ENCODE measurements around the gene NAIF1.
"Not testable (repeated sequence)": the region's sequence is repeated elsewhere in the genome, so short reads cannot be mapped to it uniquely, and the experiment has no call there.

Gene NAIF1, protein sequence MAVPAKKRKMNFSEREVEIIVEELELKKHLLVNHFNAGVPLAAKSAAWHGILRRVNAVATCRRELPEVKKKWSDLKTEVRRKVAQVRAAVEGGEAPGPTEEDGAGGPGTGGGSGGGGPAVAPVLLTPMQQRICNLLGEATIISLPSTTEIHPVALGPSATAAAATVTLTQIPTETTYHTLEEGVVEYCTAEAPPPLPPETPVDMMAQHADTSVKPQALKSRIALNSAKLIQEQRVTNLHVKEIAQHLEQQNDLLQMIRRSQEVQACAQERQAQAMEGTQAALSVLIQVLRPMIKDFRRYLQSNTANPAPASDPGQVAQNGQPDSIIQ

GRCh38 chr9:128066713-128067644, at the start of gene NAIF1:
Gene NAIF1, minus strand, starts transcription at chr9:128067320. Its CDS starts 219 bp downstream, at chr9:128067101.
- peak; percentile 98 for DNase-seq (ENCODE audit: low spot score)

GRCh38 chr9:128116104-128117083, 49.3 kb upstream of the NAIF1 start:
- peak; percentile 38 for DNase-seq (ENCODE audit: low spot score)

- peak; percentile 93 for DNase-seq (ENCODE audit: low spot score)
These were observed 48.3 kb upstream of the NAIF1 start for GRCh38 chr9:128115187-128116103.

DNA sequence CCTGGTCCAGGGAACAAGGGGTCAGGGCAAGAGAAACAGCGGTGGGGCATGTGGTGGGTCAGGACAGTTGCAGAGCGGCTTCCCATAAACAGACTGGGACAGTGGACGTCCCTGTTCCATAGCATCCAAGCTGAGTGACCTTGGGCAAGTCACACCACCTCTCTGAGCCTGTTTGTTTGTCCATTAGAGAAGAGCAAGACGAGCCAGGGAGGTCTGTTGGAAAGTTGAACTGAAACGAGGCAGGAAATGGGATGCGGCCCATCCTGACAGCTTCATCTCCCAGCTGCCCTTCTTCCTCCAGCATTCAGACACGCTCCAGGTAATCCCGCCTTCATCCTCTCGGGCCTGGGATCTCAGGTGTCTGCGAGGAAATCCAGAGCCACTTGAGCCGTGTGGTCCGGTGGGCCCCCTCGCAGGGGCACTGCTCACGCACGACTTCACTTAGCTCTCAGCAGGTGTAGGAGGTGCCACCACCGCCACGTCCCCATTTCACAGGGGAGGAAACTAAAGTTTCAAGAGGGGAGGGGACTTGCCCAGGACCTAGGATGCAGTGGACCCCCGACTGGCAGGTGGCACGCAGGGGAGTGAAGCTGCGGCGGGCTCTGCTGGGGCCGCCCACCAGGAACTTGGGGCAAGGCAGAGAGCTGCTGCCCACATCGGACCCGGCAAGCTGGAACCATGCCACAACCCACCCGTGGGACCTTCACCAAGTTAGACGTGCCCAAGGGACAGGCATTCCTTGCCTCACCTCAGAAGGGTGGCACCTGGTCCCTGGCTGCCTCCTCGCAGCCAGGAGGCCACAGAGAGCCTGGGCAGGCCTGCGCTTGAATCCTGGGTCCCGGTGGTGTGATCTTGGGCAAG, 47.4 kb upstream of the NAIF1 start:
- peak; percentile 27 for DNase-seq (ENCODE audit: low spot score)

DNA sequence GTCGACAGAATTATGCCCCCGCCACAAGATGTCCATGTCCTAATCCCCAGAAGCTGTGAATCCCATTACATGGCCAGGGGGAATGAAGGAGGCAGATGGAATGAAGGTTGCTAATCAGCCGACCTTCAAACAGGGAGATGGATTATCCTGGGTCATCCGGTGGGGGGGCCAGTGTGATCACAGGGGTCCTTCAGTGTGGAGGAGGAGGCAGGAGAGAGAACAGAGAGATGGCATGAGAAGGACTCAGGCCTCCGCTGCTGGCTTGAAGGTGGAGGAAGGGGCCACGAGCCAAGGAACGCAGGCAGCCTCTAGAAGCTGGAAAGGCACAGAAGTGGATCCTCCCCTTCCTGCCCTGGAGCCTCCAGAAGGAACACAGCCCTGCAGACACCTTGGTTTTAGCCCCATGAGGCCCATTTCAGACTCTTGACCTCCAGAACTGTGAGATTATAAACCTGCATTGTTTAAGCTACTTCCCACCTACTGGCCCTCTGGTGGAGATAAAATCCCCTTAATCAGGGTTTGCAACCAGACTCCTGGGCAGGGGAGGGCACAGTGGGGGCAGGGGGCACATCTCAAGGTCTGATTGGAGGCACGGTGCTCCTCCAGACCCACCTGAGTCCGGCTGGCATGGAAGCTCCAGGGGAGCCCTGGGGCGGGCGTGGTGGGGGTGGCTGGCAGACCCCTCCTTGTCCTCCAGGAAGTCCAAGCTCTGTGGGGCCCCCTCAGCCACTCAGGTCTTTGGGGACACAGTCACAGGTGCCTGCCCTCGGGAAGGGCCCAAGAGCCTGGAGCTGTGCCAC, 46.6 kb upstream of the NAIF1 start:
- DNase-seq (ENCODE audit: low spot score): no peak

- not testable (repeated sequence) for DNase-seq (ENCODE audit: low spot score)
These were observed 44.6 kb upstream of the NAIF1 start for GRCh38 chr9:128111726-128112125.

DNA sequence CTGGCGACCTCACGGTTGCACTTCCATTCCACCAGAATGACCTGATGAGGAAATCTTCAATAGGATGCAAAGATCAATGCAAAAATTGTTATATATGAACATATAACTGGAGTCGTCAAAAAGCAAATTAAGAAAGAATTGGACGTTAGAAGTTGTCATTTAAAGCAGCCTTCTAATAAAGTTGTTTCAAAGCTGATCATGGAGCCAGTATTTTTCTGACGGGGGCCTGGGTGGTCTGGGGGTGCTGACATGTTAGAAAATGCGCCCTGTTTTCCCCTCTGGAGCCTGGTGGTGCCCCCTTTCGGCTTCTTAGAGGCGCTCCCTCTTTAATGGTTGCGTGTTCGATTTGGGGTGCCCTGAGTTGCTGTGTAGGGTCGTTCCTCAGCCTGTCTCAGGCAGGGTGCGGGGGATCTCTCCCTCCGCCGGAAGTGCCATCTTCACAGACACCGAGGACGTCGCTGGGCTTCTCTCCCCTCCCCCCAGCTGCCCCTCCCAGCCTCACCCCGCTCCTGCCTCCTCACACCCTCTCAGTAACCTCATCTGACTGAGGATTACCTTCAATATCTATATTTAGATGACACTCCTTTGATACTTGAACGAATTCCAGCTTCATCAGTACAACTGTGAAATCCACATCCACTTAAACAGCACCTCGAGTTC, 42.1 kb upstream of the NAIF1 start:
- DNase-seq (ENCODE audit: low spot score): no peak

DNA sequence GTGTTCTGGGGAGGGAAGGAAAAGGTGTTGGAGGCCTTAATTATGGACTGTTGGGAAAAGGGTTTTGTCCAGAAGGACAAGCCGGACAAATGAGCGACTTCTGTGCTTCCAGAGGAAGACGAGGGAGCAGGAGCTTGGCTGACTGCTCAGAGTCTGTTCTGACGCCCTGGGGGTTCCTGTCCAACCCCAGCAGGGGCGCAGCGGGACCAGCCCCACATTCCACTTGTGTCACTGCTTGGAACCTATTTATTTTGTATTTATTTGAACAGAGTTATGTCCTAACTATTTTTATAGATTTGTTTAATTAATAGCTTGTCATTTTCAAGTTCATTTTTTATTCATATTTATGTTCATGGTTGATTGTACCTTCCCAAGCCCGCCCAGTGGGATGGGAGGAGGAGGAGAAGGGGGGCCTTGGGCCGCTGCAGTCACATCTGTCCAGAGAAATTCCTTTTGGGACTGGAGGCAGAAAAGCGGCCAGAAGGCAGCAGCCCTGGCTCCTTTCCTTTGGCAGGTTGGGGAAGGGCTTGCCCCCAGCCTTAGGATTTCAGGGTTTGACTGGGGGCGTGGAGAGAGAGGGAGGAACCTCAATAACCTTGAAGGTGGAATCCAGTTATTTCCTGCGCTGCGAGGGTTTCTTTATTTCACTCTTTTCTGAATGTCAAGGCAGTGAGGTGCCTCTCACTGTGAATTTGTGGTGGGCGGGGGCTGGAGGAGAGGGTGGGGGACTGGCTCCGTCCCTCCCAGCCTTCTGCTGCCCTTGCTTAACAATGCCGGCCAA, 41.3 kb upstream of the NAIF1 start:
- DNase-seq (ENCODE audit: low spot score): no peak

DNA sequence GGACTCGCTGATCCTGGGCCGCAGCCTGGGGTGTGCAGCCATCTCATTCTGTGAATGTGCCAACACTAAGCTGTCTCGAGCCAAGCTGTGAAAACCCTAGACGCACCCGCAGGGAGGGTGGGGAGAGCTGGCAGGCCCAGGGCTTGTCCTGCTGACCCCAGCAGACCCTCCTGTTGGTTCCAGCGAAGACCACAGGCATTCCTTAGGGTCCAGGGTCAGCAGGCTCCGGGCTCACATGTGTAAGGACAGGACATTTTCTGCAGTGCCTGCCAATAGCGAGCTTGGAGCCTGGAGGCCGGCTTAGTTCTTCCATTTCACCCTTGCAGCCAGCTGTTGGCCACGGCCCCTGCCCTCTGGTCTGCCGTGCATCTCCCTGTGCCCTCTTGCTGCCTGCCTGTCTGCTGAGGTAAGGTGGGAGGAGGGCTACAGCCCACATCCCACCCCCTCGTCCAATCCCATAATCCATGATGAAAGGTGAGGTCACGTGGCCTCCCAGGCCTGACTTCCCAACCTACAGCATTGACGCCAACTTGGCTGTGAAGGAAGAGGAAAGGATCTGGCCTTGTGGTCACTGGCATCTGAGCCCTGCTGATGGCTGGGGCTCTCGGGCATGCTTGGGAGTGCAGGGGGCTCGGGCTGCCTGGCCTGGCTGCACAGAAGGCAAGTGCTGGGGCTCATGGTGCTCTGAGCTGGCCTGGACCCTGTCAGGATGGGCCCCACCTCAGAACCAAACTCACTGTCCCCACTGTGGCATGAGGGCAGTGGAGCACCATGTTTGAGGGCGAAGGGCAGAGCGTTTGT, 40.5 kb upstream of the NAIF1 start:
- no peak for DNase-seq (ENCODE audit: low spot score)

DNA sequence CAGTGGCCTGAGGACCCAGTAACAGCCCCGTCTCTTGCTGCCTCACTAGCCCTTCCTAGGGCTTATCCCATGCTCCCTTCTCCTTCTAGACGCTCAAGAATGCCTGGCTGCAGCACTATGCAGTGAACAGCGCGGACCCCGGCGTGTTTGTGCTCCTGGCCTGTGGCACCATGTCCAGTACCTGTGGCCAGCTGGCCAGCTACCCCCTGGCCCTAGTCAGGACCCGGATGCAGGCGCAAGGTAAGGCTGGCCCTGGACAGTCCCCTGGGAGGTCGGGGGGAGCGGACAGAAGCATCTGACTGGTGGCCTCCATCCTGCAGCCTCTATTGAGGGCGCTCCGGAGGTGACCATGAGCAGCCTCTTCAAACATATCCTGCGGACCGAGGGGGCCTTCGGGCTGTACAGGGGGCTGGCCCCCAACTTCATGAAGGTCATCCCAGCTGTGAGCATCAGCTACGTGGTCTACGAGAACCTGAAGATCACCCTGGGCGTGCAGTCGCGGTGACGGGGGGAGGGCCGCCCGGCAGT, 39.9 kb upstream of the NAIF1 start:
- DNase-seq (ENCODE audit: low spot score): no peak

DNA sequence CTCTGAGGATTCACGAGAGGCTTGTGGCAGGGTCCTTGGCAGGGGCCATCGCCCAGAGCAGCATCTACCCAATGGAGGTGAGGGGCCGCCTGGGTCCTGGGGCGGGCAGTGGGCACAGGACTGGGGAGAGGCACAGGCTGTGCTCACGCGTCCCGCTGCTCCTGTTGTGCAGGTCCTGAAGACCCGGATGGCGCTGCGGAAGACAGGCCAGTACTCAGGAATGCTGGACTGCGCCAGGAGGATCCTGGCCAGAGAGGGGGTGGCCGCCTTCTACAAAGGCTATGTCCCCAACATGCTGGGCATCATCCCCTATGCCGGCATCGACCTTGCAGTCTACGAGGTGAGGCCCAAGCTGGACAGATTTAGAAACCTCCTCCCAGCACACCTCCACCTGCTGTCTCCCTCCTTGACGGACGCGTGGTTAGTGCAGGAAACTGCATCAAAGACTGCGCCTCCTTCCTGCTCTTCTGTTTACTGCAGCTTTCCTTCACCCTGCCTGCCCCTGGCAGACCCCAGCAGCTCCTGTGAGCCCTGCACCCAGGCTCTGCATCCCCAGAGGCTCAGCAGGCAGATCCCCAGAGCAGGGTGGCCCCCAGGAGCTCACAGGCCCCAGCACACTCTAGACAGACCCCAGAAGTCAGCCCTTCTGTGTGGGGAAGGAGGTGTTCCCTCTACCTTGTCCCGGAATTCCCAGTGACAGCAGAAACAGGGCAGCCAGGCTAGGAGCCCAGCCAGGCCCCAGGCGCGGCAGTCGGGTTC, 39.2 kb upstream of the NAIF1 start:
- no peak for DNase-seq (ENCODE audit: low spot score)

GRCh38 chr9:128105538-128106175, 38.5 kb upstream of the NAIF1 start:
- no peak for DNase-seq (ENCODE audit: low spot score)

GRCh38 chr9:128104171-128104618, 37.1 kb upstream of the NAIF1 start:
- DNase-seq (ENCODE audit: low spot score): no peak

DNA sequence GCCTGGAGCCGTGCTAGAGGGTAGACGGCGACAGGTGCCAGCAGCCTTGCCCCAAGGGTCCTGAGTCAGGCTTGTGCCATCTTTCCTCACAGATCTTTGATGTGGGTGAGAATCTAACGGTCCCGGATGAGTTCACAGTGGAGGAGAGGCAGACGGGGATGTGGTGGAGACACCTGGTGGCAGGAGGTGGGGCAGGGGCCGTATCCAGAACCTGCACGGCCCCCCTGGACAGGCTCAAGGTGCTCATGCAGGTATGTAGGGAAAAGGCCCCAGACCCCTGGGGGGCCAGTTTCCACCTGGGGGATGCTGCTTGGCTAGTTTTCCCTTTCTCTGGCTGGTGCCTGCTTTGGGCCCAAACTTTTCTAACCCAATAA, 36.5 kb upstream of the NAIF1 start:
- no peak for DNase-seq (ENCODE audit: low spot score)

All from hematopoietic multipotent progenitor cell treated with erythropoietin and hydrocortisone succinate and interleukin-3 and kit ligand, for 17 days (in vitro differentiated cells).